ENCODE results near the gene RWDD3. TPM values are rescaled to one million over a fixed set of nuclear protein-coding genes. Genes with fewer than 3 reads are reported as not detected.

RWDD3 gene
- 44.3 TPM for polyA plus RNA-seq

- no peaks in the 10 kb centered on the region for H3K27me3 Mint-ChIP-seq
- peak within 1 kb of the TSS; percentile 57 to 94 (median 89) for H3K27ac Mint-ChIP-seq
- H3K4me1 Mint-ChIP-seq, result peaks cover 19 to 40% (median 25%) of the 10 kb centered on the region in 3 donors
- H3K36me3 Mint-ChIP-seq, result peaks cover 5% of the 10 kb centered on the region
- peak within 1 kb of the TSS; percentile 89 to 97 (median 96) for H3K4me3 Mint-ChIP-seq
- peaks cover 0 to 3% (median 0%) of the 10 kb centered on the region in 3 donors for H3K9me3 Mint-ChIP-seq
Measured at GRCh38 chr1:95233737-95234500, at the start of gene RWDD3. RWDD3 (plus strand) TSS chr1:95234210; CDS start chr1:95234231, 21 bp downstream.

DNA sequence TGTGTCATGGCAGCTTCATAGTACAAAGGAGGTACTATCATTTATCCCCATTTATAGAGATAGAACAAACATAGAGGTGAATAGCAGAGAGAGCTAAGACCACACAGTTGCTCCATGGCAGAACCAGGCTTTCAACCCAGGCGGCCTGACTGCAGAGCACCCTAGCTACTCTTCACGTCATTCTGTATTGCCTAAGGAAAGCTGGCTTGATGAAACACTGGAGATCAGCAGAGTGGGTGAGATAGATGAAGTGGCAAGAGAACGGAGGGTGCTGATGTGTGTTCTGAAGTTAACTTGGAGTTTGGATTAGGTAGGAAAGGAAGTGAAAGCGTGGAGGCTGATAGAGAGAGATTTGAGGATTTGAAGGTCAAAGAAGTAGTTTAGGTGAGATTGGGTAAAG, 47.9 kb upstream of the RWDD3 start:
- H3K4me3 Mint-ChIP-seq, result no peak overlapping the region
- H3K36me3 Mint-ChIP-seq, result peaks cover 5% of the 10 kb centered on the region
- H3K27me3 Mint-ChIP-seq, result no peaks in the 10 kb centered on the region
- peaks cover 0 to 3% (median 0%) of the 10 kb centered on the region in 3 donors for H3K4me1 Mint-ChIP-seq
- H3K9me3 Mint-ChIP-seq, result peaks cover 0 to 3% (median 0%) of the 10 kb centered on the region in 3 donors
- no peak overlapping the region for H3K27ac Mint-ChIP-seq

GRCh38 chr1:95193591-95193990, 40.4 kb upstream of the RWDD3 start:
- no peaks in the 10 kb centered on the region for H3K9me3 Mint-ChIP-seq
- H3K36me3 Mint-ChIP-seq, result no peaks in the 10 kb centered on the region
- H3K4me3 Mint-ChIP-seq, result no peak overlapping the region
- H3K27me3 Mint-ChIP-seq, result no peaks in the 10 kb centered on the region
- no peak overlapping the region for H3K27ac Mint-ChIP-seq
- no peaks in the 10 kb centered on the region for H3K4me1 Mint-ChIP-seq

GRCh38 chr1:95195046-95195445, 39.0 kb upstream of the RWDD3 start:
- Mint-ChIP-seq H3K36me3 (no peaks in the 10 kb centered on the region), H3K9me3 (no peaks in the 10 kb centered on the region)

GRCh38 chr1:95196017-95196416, 38.0 kb upstream of the RWDD3 start:
- Mint-ChIP-seq H3K27me3 (no peaks in the 10 kb centered on the region), H3K36me3 (no peaks in the 10 kb centered on the region), H3K27ac (no peak overlapping the region), H3K4me1 (no peaks in the 10 kb centered on the region), H3K4me3 (no peak overlapping the region), H3K9me3 (no peaks in the 10 kb centered on the region)

More at GRCh38 chr1:95195046-95195445, 39.0 kb upstream of the RWDD3 start:
- Mint-ChIP-seq H3K27me3 (no peaks in the 10 kb centered on the region), H3K4me3 (no peak overlapping the region), H3K27ac (no peak overlapping the region), H3K4me1 (no peaks in the 10 kb centered on the region)

DNA sequence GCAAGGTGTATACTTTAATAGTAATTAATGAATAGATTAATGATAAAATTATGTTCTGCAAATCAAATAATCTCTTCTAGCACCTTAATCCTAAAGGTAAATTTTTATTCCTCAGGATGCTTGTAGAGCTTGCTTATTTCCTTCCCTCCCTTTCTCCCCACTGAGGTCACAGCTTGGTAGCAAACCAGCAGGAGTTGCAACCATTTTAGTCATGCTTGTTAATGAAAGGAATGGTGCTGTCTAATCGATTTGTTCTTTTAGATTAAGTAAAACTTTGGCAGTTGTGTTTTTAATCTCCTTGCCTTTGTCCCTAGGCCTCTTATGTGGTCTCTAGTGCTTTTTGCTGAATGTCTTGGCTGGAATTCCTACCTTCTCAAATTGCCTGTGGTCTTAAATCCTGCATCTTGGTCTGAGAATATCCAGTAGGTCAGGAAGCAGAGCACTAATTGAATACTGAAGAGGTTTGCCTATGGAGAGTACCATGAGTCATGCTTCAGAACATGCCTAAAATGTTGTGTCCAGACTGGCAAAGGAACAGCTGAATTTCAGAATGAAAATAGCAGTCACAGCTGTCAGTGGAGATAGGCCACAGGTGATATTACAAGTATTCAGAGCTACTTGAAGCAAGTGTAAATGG, 36.3 kb upstream of the RWDD3 start:
- H3K36me3 Mint-ChIP-seq, result no peaks in the 10 kb centered on the region
- no peak overlapping the region for H3K27ac Mint-ChIP-seq
- no peaks in the 10 kb centered on the region for H3K9me3 Mint-ChIP-seq
- no peaks in the 10 kb centered on the region for H3K4me1 Mint-ChIP-seq
- H3K27me3 Mint-ChIP-seq, result no peaks in the 10 kb centered on the region
- no peak overlapping the region for H3K4me3 Mint-ChIP-seq

GRCh38 chr1:95201905-95202304, 32.1 kb upstream of the RWDD3 start:
- Mint-ChIP-seq H3K4me3 (no peak overlapping the region), H3K4me1 (no peaks in the 10 kb centered on the region), H3K36me3 (no peaks in the 10 kb centered on the region), H3K9me3 (peaks cover 0 to 2% (median 0%) of the 10 kb centered on the region in 3 donors), H3K27me3 (no peaks in the 10 kb centered on the region), H3K27ac (no peak overlapping the region)

- H3K4me3 Mint-ChIP-seq, result no peak overlapping the region
- H3K4me1 Mint-ChIP-seq, result no peaks in the 10 kb centered on the region
- H3K27ac Mint-ChIP-seq, result no peak overlapping the region
- H3K36me3 Mint-ChIP-seq, result no peaks in the 10 kb centered on the region
- H3K9me3 Mint-ChIP-seq, result peaks cover 0 to 2% (median 0%) of the 10 kb centered on the region in 3 donors
- peaks cover 2% of the 10 kb centered on the region for H3K27me3 Mint-ChIP-seq
Measured at GRCh38 chr1:95203908-95204437, 30.0 kb upstream of the RWDD3 start.

- no peak overlapping the region for H3K27ac Mint-ChIP-seq
- peaks cover 2% of the 10 kb centered on the region for H3K27me3 Mint-ChIP-seq
- H3K4me1 Mint-ChIP-seq, result no peaks in the 10 kb centered on the region
Measured at GRCh38 chr1:95206514-95206913, 27.5 kb upstream of the RWDD3 start.

DNA sequence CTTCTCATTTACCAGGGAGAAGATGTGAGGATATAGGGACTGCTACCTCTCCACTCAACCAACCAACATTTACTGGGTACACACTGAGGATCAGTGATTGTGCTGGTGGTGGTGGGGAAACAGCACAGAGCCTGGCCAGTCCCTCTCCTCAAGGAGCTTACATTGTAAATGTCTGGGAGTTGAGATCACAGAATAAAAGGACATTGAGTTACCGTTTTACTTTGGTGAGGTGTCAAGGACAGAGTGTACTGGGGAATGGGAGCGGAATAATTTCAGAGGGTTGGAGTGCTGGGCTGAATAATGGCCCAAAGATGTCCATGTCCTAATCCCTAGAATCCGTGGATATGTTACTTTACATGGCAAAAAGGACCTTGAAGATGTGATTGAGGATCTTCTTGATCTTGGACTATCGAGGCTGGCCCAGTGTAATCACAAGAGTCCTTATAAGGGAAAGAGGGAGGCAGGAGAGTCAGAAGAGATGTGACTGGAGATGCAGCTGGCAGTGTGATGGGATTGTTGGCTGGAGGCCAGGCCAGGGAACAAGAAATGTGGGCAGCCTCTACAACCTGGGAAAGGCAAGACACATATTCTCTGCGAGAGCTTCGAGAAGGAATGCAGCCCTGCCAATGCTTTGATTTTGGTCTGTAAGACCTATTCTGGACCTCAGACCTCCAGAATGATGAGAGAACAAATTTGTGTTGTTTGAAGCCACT, 26.6 kb upstream of the RWDD3 start:
- H3K4me1 Mint-ChIP-seq, result no peaks in the 10 kb centered on the region
- peaks cover 0 to 3% (median 2%) of the 10 kb centered on the region in 3 donors for H3K9me3 Mint-ChIP-seq
- no peak overlapping the region for H3K27ac Mint-ChIP-seq
- peaks cover 2% of the 10 kb centered on the region for H3K27me3 Mint-ChIP-seq
- no peaks in the 10 kb centered on the region for H3K36me3 Mint-ChIP-seq
- no peak overlapping the region for H3K4me3 Mint-ChIP-seq

More at GRCh38 chr1:95206514-95206913, 27.5 kb upstream of the RWDD3 start:
- Mint-ChIP-seq H3K9me3 (peaks cover 0 to 2% (median 2%) of the 10 kb centered on the region in 3 donors), H3K4me3 (no peak overlapping the region), H3K36me3 (no peaks in the 10 kb centered on the region)

DNA sequence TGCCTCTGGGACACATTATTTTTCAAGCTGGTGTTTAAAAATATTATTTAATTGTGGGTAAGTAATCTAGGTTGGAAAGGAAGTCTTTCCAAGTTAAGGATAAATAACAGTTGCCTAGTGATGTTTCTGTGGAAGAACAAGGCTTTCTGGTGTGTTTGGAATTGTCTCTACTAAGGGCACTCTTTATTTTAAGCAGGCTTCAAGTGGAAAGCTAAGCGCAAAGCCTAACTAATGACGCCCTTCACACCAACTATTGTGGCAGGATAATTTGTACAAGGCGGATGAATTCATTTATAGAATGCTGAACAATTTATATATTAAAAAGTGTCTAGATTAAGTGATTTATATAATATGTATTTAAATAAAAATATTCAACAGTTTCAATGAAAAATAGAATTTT, 25.1 kb upstream of the RWDD3 start:
- H3K9me3 Mint-ChIP-seq, result peaks cover 0 to 5% (median 2%) of the 10 kb centered on the region in 3 donors

GRCh38 chr1:95209291-95209690, 24.7 kb upstream of the RWDD3 start:
- Mint-ChIP-seq H3K4me3 (no peak overlapping the region), H3K36me3 (no peaks in the 10 kb centered on the region), H3K4me1 (no peaks in the 10 kb centered on the region), H3K9me3 (peaks cover 0 to 5% (median 2%) of the 10 kb centered on the region in 3 donors), H3K27ac (no peak overlapping the region), H3K27me3 (peaks cover 2% of the 10 kb centered on the region)

More for the DNA sequence above, 25.1 kb upstream of the RWDD3 start:
- Mint-ChIP-seq H3K4me3 (no peak overlapping the region), H3K36me3 (no peaks in the 10 kb centered on the region), H3K4me1 (no peaks in the 10 kb centered on the region), H3K27ac (no peak overlapping the region), H3K27me3 (peaks cover 2% of the 10 kb centered on the region)

DNA sequence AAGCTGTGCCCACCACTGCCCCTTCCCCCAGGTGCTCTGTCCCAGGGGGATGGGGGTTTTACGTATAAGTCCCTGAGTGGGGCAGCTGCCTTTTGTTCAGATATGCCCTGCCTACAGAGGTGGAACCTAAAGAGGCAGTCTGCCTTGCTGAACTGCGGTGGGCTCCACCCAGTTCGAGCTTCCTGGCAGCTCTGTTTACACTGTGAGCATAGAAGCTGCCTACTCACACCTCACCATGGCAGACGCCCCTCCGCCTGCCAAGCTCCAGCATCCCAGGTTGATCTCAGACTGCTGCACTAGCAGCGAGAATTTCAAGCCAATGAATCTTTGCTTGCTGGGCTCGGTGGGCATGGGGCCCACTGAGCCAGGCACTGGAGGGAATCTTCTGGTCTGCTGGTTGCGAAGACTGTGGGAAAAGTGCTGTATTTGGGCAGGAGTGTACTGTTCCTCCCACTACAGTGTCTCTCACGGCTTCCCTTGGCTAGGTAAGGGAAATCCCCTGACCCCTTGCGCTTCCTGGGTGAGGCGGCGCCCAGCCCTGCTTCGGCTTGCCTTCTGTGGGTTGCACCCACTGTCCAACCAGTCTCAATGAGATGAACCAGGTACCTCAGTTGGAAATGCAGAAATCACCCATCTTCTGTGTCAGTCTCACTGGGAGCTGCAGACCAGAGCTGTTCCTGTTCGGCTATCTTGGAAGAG, 17.6 kb upstream of the RWDD3 start:
- peak overlapping the region; percentile 50 to 91 (median 64) for H3K27ac Mint-ChIP-seq
- H3K27me3 Mint-ChIP-seq, result peaks cover 7% of the 10 kb centered on the region
- peak overlapping the region; percentile 19 to 80 (median 67) for H3K4me3 Mint-ChIP-seq
- no peaks in the 10 kb centered on the region for H3K36me3 Mint-ChIP-seq
- H3K4me1 Mint-ChIP-seq, result peaks cover 7 to 14% (median 11%) of the 10 kb centered on the region in 3 donors
- H3K9me3 Mint-ChIP-seq, result peaks cover 0 to 9% (median 0%) of the 10 kb centered on the region in 3 donors

DNA sequence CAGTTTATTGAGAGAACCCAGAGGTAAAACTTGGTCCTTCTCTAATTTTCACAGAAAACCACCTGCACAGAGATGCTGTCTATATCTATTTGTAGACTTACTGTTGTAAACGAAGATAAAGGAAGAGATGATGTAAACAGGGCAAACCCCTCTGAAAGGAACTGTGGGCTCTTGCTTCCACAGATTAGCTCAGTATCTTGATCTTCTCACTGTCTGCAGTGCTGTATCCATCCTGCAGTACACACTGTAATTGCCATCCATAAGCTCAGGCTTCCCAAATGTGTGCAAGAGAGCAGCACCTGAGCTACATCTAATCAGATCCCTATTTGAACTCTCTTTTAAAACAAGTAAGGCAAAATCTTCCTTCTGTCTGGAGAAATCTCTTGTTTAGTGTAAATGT, 16.6 kb upstream of the RWDD3 start:
- Mint-ChIP-seq H3K27me3 (peaks cover 7% of the 10 kb centered on the region), H3K9me3 (peaks cover 0 to 8% (median 0%) of the 10 kb centered on the region in 3 donors), H3K27ac (peak overlapping the region; percentile 50 to 91 (median 64)), H3K36me3 (no peaks in the 10 kb centered on the region), H3K4me3 (peak overlapping the region in 1 of 4 donors; percentile 80), H3K4me1 (peaks cover 7 to 14% (median 11%) of the 10 kb centered on the region in 3 donors)
